ENCODE results near the gene COG7.

- TF ChIP-seq CTCF (conservative IDR thresholded peaks at IDR 0.05; ENCODE audit: low read depth, low read length) (no peak; the same call in 1 of the 2 replicates), EZH2phosphoT487 (IDR thresholded peaks at IDR 0.05; ENCODE audit: borderline replicate concordance, low read length) (no peak), EZH2 (IDR thresholded peaks at IDR 0.05; ENCODE audit: low read length, unreplicated experiment) (no peak)
Measured at GRCh38 chr16:23371368-23371767, 81.6 kb downstream of the COG7 start.
